SH-SY5Y (cell line): ENCODE measurements around the gene NEU4.

Experiments
- GATA2 ChIP-seq: IDR thresholded peaks from 2 replicates; pipeline ENCODE4 v1.6.1; 2011; ENCODE audit warnings: mild to moderate bottlenecking, low read depth, low read length
- GATA3 ChIP-seq: IDR thresholded peaks from 2 replicates; pipeline ENCODE4 v1.6.1; 2011; ENCODE audit warnings: low read depth, mild to moderate bottlenecking, low read length, moderate library complexity

DNA sequence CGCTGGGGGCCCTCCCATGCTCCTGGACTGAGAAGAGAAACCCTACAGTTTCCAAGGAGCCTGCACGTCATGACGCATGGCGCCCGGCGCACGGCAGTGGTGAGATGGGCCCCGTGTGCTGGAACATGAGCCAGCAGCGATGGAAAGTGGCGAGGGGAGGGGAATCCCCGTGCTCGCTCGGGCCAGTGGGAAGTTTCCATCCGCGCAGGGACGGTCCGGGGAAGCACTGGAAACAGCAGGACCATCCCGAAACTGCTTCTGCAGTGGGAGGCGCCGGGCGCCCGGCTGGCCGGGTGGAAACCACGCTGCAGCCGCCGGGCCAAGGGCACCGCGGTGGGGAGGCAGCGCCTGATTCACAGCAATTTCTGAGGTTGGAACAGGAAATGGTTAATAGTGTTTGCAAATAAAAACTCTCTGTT, 54.6 kb downstream of the NEU4 start:
- TF ChIP-seq GATA3 (no peak), GATA2 (no peak)
